GM15510 (cell line): Measurements from ENCODE around the gene RFX4.

ENCODE experiments used
- POLR2A ChIP-seq: IDR thresholded peaks from 3 replicates; pipeline ENCODE4 v1.6.1; 2011; ENCODE audit warnings: borderline replicate concordance; ENCODE audit not compliant: insufficient read length; ENCODE audit errors: extremely low read depth

The RFX4 gene

DNA sequence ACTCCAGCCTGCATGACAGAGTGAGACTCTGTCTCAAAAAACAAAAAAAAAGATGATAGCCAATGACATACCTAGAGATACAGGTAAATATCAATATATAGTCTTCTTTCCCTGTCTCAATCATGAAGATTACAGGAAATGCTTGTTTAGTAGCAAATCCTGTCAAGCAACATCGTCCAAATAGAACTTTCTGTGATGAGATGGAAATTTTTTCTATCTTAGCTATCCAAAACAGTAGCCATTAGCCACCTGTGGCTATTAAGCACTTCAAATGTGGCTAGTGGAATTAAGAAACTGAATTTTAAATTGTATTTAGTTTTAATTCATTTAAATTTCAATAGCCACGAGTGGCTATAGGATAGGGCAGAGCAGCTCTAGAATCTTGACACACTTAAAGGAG, 158.4 kb downstream of the RFX4 start:
- TF ChIP-seq POLR2A = no peak

DNA sequence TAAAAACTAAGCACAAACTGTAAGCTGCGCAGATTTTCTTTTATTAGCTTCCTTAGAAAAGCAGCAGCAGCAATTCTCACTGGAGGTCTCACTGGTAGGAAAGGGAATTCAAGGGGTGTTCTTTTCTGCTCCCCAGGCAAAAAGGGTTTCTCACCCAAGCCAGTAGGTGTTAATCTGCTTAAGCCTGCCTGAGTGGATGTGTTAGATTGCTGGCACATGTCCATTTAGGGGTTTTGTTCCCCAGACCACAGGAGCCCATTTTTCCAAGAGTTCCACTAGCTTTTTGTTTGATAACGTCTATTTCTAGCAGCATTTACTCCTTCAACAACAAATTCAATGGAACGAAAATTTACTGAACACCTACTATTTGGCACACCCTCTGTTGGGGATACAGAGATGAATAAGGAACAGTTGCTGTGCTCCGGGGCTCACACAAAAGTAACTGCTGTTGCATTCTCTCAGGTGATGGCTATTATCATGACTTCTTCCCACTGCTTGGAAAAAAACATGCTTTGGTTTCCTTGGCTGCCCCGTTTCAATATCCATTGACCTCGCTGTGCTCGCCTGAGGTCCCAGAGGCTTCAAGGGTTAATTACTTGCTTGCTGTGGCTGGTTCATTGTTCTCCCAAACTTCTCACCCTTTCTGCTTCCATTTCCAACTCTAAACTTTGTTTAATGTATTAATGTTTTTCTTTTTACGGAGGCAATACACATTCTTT, 160.6 kb downstream of the RFX4 start:
- TF ChIP-seq POLR2A = no peak

DNA sequence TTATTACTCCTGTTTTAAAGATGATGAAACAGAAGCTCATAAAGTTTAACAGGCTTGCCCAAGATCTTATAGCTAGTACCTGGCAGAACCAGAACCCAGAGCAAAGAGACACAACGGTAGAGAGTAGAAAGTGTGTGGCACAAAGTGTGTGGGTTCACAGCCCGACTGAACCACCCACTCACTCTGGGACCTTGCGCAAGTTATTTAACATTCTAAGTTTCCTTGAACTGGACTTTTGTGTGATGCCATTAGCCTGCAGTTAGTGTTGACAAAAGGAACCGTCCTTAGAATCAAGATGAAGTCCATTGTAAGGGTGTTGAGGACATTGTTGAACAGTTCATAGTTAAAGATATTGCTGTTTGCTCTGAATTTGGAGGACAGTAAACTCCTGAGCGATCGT, 161.8 kb downstream of the RFX4 start:
- TF ChIP-seq POLR2A = no peak

DNA sequence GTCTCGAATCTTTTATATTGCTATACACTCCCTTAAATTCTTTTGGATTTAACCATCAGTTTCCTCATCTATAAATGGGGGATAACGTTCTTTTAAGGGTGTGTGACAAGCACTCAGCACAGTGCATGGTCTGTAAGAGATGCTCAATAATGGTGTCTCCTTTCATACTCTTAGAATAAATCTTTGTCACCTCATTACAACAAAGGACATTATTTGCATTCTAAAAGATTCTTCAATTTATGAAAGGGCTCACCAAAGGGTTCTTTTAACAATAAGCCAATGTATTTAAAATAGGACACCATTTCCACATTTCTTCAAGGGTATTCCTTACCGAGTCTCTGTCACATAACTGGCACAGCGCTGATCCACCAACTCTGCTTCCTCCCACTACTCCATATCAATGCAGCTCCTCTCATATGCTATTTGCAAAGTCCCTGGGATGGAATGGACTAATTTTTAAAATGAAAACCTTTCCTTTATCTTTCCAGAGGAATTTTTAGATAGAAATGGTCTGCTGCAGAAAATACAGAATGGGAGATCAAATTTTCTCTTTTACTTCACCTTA, 162.5 kb downstream of the RFX4 start:
- no peak for TF ChIP-seq POLR2A

DNA sequence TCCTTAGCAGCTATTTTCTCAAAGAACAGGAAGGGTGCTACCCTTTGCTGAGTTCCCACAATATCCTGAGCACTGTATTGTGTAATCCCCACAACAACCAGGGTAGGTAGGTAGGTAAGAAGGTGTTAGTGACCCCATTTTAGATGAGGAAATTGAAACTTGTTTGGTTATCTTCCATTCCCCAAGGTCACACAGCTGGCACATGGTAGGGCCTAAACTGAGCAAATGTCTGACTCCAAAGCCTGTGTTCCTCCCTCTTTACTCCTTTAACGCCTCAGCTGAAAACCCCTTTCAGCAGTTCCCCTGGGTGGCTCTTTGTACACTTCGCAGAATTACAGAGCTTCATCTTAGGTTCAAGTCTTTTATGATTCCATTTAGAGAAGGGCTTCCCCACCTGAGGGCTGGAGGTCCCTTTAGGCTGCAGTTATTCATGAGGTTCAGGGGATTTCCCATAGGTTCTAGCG, 165.2 kb downstream of the RFX4 start:
- TF ChIP-seq POLR2A = no peak

DNA sequence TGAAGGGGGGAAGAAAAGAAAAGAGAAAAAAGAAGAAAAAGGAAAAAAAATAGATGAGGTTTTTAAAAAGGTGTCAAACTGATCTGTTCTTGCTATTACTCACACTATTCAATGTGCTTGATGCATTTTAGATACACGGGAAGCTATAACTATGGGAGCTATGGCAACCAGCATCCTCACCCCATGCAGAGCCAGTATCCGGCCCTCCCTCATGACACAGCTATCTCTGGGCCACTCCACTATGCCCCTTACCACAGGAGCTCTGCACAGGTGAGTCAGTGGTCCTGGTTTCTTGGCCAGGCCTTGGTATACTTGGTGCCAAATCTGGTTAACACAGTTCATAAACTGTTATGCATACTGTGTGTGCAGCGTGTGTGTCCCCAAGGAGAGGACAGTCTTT, 167.7 kb downstream of the RFX4 start:
- TF ChIP-seq POLR2A = no peak

DNA sequence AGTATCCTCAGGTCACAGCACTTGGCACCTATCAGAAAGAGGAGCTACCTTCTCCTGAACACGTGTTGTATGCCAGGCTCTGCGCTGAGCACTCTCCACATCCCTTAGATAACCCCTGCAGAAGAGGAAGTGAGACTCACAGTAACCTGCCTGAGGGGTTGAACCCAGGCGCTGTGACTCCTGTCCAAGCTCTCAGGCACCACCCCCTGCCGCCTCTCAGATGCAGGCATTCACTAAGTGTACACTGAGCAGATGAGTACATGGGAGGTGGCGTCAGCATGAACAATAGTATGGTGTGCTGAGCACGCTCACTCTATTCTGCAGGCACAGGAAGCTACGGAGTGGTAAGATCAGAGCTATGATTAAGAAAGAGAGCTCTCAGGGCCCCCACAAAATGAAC, 170.7 kb downstream of the RFX4 start:
- TF ChIP-seq POLR2A = peak; percentile 29

DNA sequence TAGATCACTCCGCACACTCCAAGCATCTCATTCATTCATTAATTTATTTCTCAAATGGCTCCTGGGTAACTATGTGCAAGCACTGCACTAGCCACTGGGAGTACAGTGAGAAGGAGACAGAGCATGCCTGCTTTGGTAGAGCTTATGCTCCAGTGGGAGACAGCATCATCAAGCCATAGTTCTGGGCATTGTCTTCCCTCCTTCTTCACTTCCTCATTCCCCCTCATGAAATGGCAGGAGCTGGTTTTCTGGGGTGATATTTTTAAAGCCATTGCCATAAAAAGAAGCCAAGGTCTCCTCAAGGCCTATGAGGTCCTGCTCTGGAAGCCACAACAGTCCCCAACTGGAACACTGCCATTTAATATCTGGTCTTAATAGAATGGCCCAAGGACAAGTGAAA, 171.5 kb downstream of the RFX4 start:
- TF ChIP-seq POLR2A = no peak

DNA sequence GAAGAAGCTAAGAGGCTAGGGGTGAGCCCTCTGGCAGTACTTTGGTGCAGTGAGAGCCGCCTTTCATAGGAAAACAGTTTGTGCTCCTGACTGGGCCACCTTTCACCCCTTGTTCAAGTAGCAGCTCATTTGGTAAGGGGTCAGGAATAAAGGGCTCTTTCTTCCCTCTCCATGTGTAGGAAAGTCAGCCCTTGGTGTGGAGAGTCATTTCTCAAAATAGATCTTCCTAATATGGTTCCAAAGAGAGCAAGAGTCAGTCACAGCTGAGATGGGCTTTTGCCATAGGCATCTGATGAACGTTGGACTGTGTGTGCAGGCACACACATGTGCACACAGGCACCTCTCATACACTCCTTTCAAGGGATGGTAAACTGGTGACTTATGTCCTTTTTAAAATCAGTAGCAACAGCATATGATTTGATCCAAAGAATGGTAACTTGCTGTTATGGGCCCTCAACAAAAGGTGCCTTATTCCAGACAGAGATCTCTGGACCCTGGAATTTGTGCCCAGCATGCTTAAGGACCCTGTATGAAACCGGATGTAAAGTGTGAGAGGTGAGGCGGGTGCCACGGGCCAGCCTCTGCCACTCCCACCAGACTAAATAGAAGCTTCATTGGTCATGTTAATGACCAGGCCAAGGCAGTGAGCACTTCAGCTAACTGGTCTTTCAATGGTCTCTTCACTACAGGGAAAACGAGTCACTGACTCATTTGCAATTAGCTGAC, 175.0 kb downstream of the RFX4 start:
- no peak for TF ChIP-seq POLR2A

DNA sequence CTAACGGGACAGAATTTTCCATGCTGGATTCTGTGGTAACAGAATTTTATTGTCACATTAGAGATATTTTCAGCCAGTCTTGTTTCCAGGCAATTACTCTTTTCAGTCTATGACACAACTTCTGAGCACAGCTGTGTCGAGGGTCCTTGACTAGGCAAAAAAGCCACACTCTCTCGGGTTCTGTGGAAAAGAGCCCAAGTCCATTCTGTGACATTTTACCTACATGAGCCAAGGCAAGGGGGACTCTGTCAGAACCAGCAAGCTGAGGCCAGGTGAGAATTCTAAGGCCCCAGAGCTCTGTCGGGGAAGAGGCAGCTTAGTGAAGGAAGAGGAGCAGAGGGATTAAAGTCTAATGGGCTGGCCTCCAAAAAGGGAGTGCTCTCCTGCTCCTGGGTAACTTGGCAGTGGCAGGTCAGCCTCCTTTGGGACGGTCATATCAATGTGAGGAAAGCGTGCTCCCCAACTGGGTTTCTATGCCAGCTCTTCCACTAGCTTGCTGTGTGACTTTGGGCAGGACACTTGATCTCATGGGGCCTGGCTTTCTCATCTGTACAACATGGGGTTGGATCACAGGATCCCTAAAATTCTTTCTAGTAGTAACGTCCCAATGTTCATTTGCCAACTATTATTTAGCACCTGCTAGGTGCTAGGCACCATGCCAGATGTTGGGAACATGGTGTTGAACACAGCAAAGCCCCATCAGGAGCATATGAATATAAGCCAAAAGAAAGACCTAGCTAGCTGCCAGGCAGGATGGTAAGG, 175.7 kb downstream of the RFX4 start:
- no peak for TF ChIP-seq POLR2A

DNA sequence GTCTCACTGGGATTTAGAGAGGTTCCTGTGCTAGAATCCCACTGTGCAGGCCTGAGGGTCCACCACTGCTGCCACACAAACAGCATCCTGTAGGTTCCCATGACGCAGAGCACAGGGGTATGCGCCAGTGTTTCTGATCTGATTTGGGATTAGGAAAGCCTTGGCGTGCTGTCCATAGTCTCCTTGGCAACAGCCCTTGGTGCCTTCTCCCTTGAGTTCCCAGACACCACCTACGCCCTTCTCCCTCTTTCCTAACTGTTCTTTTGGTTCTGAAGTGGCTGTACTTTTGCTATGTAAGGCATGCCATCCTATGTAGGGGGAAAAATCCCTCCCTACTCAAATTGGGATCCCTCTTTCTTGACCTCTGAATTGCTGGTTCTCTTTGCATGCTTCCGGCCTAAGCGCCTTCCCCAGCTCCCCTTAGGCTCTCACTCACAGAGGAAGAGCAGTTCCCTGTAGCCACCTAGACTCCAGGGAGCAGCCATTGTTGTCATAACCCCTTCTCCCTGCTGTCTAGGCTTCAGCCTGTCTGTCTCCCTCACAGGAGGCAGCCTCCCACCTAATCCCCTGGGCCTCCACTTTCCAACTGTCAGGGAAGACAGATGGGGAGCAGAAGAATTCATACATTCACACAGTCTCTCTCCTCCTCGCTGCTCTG, 176.9 kb downstream of the RFX4 start:
- no peak for TF ChIP-seq POLR2A

DNA sequence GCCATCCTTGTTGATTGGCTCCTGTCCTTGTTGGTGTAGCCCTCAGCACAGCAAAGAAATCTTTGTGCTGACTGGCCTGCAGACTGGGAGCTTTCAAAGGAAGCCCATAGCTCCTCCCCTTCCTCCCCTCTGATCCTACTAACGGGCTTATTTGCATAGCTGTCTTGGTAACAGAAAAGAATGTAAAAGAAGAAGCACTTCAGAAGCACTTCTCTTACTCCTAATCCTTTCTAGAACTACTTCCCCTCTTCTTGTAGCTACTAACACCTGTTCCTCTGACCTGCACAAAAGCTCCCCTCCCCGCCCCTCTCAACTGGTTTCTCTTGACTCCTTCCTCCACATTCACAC, 177.4 kb downstream of the RFX4 start:
- peak; percentile 69 for TF ChIP-seq POLR2A

DNA sequence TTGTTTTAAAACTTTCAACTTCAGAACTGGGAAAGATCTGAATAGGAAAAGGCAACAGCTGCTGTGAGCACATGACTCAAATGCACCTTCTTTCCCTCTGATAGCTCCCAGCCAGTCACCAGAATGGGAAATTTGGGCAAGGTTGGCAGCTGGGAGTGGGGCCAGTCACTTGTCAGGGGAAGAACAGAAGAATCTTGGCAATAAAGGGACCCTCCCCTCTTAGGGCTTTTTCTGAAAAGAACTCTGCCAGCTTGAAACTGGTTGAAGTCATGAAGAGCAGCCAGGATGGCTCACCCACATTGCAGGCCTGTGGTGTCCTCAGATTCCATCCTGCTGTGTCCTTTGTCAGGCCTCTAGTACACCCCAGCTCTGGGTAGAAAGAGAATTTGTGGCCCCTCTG, 181.4 kb downstream of the RFX4 start:
- TF ChIP-seq POLR2A = no peak

DNA sequence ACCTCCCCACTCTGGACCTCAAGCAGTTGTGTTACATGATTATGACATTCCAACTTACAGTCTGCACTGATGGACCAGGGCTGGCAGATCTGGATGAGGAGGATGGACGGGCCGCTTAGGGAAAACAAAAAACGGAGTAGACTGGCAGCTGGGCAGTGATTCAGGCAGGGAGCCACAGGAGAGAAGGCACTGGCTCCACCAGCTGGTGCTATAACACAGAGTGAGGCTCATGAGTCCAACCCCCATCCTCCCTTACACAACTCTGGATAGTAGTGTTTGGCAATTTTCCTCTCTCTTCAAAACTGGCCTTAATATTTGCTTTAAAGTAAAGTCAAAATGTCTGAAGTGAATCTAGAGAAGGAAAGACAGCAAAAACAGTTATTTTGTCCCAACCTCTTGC, 181.9 kb downstream of the RFX4 start:
- TF ChIP-seq POLR2A = no peak

DNA sequence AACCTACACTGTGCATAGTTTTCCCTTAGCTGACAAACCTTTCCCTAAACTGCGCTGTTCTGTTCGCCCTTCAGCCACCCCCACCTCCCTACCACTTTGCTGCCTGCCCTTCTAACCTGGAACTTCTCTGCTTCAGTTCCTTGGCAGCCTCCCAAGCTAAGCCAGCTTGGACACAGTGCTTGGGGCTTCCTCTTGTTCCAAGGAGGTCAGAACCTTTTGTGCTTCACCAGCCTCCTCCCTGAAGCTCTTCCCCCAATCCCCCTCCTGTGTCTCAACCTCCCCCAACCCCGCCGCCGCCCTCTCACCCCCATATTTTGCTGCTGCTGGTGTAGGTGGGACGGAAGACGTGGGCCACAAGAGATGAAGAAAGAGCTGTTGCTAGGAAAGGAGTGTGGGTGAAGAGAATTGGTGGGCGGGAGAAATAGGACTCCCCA, 183.6 kb downstream of the RFX4 start:
- no peak for TF ChIP-seq POLR2A
